GM18499 (cell line): ENCODE measurements around the gene DSCAML1.

Source experiments
- ATAC-seq: cut with Tn5 transposase; IDR thresholded peaks from one replicate; pipeline ENCODE4 v1.9.1; 2021; ENCODE audit warnings: moderate number of reproducible peaks; ENCODE audit not compliant: insufficient read depth, unreplicated experiment

The DSCAML1 gene

GRCh38 chr11:117486059-117486458 lies 311.0 kb downstream of the DSCAML1 start:
- ATAC-seq: no peak

- ATAC-seq: no peak
Observed at GRCh38 chr11:117484156-117484555, 312.9 kb downstream of the DSCAML1 start.

GRCh38 chr11:117483372-117483771 lies 313.6 kb downstream of the DSCAML1 start:
- no peak for ATAC-seq

GRCh38 chr11:117482881-117483280 lies 314.1 kb downstream of the DSCAML1 start:
- no peak for ATAC-seq

- ATAC-seq: no peak
Observed at GRCh38 chr11:117481885-117482284, 315.1 kb downstream of the DSCAML1 start.

- no peak for ATAC-seq
Observed at GRCh38 chr11:117481036-117481435, 316.0 kb downstream of the DSCAML1 start.

GRCh38 chr11:117480221-117480620 lies 316.8 kb downstream of the DSCAML1 start:
- ATAC-seq: no peak

GRCh38 chr11:117479372-117479771 lies 317.6 kb downstream of the DSCAML1 start:
- no peak for ATAC-seq

GRCh38 chr11:117478926-117479325 lies 318.1 kb downstream of the DSCAML1 start:
- no peak for ATAC-seq

- no peak for ATAC-seq
Observed at GRCh38 chr11:117478126-117478860, 318.7 kb downstream of the DSCAML1 start.

GRCh38 chr11:117477721-117478120 lies 319.3 kb downstream of the DSCAML1 start:
- ATAC-seq: no peak

GRCh38 chr11:117476531-117477142 lies 320.4 kb downstream of the DSCAML1 start:
- no peak for ATAC-seq

GRCh38 chr11:117475716-117476530 lies 321.1 kb downstream of the DSCAML1 start:
- no peak for ATAC-seq

GRCh38 chr11:117473481-117474091 lies 323.4 kb downstream of the DSCAML1 start:
- ATAC-seq: no peak

- ATAC-seq: no peak
Observed at GRCh38 chr11:117471776-117472175, 325.2 kb downstream of the DSCAML1 start.

GRCh38 chr11:117470576-117470975 lies 326.4 kb downstream of the DSCAML1 start:
- no peak for ATAC-seq

GRCh38 chr11:117468888-117469287 lies 328.1 kb downstream of the DSCAML1 start:
- no peak for ATAC-seq

GRCh38 chr11:117467770-117468169 lies 329.2 kb downstream of the DSCAML1 start:
- ATAC-seq: no peak

GRCh38 chr11:117466966-117467365 lies 330.1 kb downstream of the DSCAML1 start:
- ATAC-seq: no peak

GRCh38 chr11:117465236-117465997 lies 331.6 kb downstream of the DSCAML1 start:
- ATAC-seq: no peak
